NCI-H2107 treated with DMSO at 0.1 percent for 48 hours (cell line): Measurements from ENCODE around the gene FASN.

ENCODE experiments used
- DNase-seq: peaks from one replicate; lab custom pipeline; 2025; ENCODE audit not compliant: unreplicated experiment; lab: John Stamatoyannopoulos, UW

Gene FASN

GRCh38 chr17:82103553-82104451 is 5.8 kb upstream of the FASN start:
- DNase-seq = no peak

- no peak for DNase-seq
Observed at GRCh38 chr17:82101767-82102679, 4.0 kb upstream of the FASN start.

- no peak for DNase-seq
Observed at GRCh38 chr17:82101301-82101715, 3.3 kb upstream of the FASN start.

GRCh38 chr17:82100502-82101298 is 2.7 kb upstream of the FASN start:
- DNase-seq = no peak

- DNase-seq = no peak
Observed at GRCh38 chr17:82098939-82099763, 1.1 kb upstream of the FASN start.

- DNase-seq = no peak
Observed at GRCh38 chr17:82097919-82098168, 192 bp downstream of the FASN start.

GRCh38 chr17:82097184-82097918 is 685 bp downstream of the FASN start:
- no peak for DNase-seq

- no peak for DNase-seq
Observed at GRCh38 chr17:82096709-82097183, 1.3 kb downstream of the FASN start.

GRCh38 chr17:82095777-82096708 is 2.0 kb downstream of the FASN start:
- no peak for DNase-seq

GRCh38 chr17:82094931-82095776 is 2.9 kb downstream of the FASN start:
- DNase-seq = no peak

GRCh38 chr17:82092995-82093751 is 4.9 kb downstream of the FASN start:
- DNase-seq = no peak

GRCh38 chr17:82092628-82092994 is 5.4 kb downstream of the FASN start:
- DNase-seq = no peak

GRCh38 chr17:82092094-82092586 is 5.9 kb downstream of the FASN start:
- DNase-seq = no peak

GRCh38 chr17:82091264-82092066 is 6.6 kb downstream of the FASN start:
- DNase-seq = no peak

- no peak for DNase-seq
Observed at GRCh38 chr17:82090549-82091263, 7.3 kb downstream of the FASN start.
